Measurements from ENCODE around the gene NMB.

Gene NMB, protein sequence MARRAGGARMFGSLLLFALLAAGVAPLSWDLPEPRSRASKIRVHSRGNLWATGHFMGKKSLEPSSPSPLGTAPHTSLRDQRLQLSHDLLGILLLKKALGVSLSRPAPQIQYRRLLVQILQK

DNA sequence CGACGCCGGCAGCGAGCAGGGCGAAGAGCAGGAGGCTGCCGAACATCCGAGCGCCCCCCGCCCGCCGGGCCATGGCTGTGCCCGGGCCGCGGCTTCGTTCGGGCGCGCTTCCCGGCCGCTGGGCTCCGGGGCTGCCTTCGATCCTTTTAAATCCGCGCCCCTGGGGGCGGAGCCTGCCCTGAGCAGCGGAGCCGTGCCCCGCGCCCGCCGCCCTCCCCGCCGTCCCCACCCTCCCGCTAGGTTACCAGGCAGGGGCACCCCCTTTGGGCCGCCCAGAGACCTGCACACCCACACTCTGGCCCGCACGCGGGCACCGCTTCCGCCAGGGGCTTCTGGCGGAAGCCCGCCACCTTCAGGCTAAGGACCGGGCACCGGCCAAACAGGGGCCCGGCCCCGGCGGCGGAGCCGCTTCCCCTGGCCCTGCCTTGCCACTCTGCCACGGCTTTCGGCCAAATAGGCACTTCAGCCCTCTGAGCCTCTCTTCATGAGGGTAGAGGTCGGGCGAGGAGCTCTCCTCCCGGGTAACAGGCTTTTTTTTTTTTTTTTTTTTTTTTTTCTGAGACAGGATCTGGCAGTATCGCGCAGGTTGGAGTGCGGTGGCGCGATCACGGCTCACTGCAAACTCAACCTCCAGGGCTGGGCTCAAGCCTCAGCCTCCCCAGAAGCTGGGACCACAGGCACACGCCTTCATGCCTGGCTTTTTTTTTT is at the start of gene NMB:
TSS of gene NMB (minus strand) at position 120 of the 708 bp plus-strand sequence. CDS start at position 73, 47 bp downstream.
- ChIA-PET CTCF (interaction anchor here (0.5 to 0.9 kb wide), 4 partner anchors 9 to 1033 kb away, joined by 3 read pairs; no protein-coding TSS in a partner anchor), POLR2A (interaction anchor here (0.6 kb wide), 1 partner anchor 16 kb away, joined by 3 read pairs; no protein-coding TSS in a partner anchor)
- DNase-seq (ENCODE audit: extremely low spot score), result peak; percentile 83
- no peak for TF ChIP-seq CTBP1 (IDR thresholded peaks at IDR 0.05; ENCODE audit: borderline replicate concordance)
- TF ChIP-seq ZNF384 (IDR thresholded peaks at IDR 0.05), result peak; percentile 93
- no peak for TF ChIP-seq TARDBP (IDR thresholded peaks at IDR 0.05)
- no peak for TF ChIP-seq SP1 (IDR thresholded peaks at IDR 0.05)
- TF ChIP-seq FOXM1 (IDR thresholded peaks at IDR 0.05; ENCODE audit: borderline replicate concordance), result no peak
- no peak for TF ChIP-seq FOXK2 (IDR thresholded peaks at IDR 0.05)
- TF ChIP-seq L3MBTL2 (conservative IDR thresholded peaks at IDR 0.05), result peak; percentile 33; the same call in 1 of the 2 replicates
- TF ChIP-seq BHLHE40 (IDR thresholded peaks at IDR 0.05; ENCODE audit: borderline replicate concordance), result no peak
- TF ChIP-seq ARNT (IDR thresholded peaks at IDR 0.05), result no peak
- no peak for TF ChIP-seq LEF1 (IDR thresholded peaks at IDR 0.05; ENCODE audit: borderline replicate concordance)
- TF ChIP-seq FOXA1 (IDR thresholded peaks at IDR 0.05), result no peak
- no peak for TF ChIP-seq ELF4 (IDR thresholded peaks at IDR 0.05)
- TF ChIP-seq NFRKB (IDR thresholded peaks at IDR 0.05), result no peak
- TF ChIP-seq HDGF (IDR thresholded peaks at IDR 0.05; ENCODE audit: borderline replicate concordance), result no peak
- TF ChIP-seq, protein P1, sequence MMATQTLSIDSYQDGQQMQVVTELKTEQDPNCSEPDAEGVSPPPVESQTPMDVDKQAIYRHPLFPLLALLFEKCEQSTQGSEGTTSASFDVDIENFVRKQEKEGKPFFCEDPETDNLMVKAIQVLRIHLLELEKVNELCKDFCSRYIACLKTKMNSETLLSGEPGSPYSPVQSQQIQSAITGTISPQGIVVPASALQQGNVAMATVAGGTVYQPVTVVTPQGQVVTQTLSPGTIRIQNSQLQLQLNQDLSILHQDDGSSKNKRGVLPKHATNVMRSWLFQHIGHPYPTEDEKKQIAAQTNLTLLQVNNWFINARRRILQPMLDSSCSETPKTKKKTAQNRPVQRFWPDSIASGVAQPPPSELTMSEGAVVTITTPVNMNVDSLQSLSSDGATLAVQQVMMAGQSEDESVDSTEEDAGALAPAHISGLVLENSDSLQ (IDR thresholded peaks at IDR 0.05), result no peak
- TF ChIP-seq SUZ12 (IDR thresholded peaks at IDR 0.05), result no peak

DNA sequence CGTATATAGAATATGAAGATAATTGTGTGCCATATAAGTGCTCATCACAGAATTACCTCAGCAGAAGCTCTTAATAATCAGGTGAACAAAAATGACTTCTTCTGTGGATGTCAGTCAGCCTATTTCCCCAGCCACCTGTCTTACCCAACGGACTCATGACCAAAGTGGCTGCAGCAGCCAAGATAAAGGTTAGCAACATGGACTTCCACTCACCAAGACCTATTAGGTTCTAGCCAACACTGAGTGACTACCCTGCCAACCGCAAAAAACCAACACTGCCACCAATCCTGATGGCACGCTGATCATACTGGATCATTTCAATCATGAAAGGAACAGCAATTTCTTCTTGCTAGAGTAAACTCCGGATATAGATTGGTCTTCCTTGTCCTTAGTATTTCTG is 45.8 kb upstream of the NMB start:
- ChIA-PET POLR2A (interaction anchor here (2.2 kb wide), 1 partner anchor 12 kb away, joined by 13 read pairs; the partner anchor contains the start of gene SEC11A), CTCF (no interaction called here)
- no peak for TF ChIP-seq L3MBTL2 (conservative IDR thresholded peaks at IDR 0.05)
- TF ChIP-seq CTBP1 (IDR thresholded peaks at IDR 0.05; ENCODE audit: borderline replicate concordance), result no peak
- no peak for TF ChIP-seq BHLHE40 (IDR thresholded peaks at IDR 0.05; ENCODE audit: borderline replicate concordance)
- TF ChIP-seq SP1 (IDR thresholded peaks at IDR 0.05), result no peak
- no peak for TF ChIP-seq TARDBP (IDR thresholded peaks at IDR 0.05)
- no peak for TF ChIP-seq ARNT (IDR thresholded peaks at IDR 0.05)
- no peak for TF ChIP-seq ELF4 (IDR thresholded peaks at IDR 0.05)
- TF ChIP-seq ZNF384 (IDR thresholded peaks at IDR 0.05), result no peak
- TF ChIP-seq NFRKB (IDR thresholded peaks at IDR 0.05), result no peak
- TF ChIP-seq SUZ12 (IDR thresholded peaks at IDR 0.05), result no peak
- no peak for TF ChIP-seq HDGF (IDR thresholded peaks at IDR 0.05; ENCODE audit: borderline replicate concordance)
- no peak for TF ChIP-seq FOXA1 (IDR thresholded peaks at IDR 0.05)
- TF ChIP-seq FOXM1 (IDR thresholded peaks at IDR 0.05; ENCODE audit: borderline replicate concordance), result no peak
- TF ChIP-seq, protein P1 (IDR thresholded peaks at IDR 0.05), result no peak
- TF ChIP-seq LEF1 (IDR thresholded peaks at IDR 0.05; ENCODE audit: borderline replicate concordance), result no peak
- no peak for TF ChIP-seq FOXK2 (IDR thresholded peaks at IDR 0.05)
- DNase-seq (ENCODE audit: extremely low spot score), result no peak

DNA sequence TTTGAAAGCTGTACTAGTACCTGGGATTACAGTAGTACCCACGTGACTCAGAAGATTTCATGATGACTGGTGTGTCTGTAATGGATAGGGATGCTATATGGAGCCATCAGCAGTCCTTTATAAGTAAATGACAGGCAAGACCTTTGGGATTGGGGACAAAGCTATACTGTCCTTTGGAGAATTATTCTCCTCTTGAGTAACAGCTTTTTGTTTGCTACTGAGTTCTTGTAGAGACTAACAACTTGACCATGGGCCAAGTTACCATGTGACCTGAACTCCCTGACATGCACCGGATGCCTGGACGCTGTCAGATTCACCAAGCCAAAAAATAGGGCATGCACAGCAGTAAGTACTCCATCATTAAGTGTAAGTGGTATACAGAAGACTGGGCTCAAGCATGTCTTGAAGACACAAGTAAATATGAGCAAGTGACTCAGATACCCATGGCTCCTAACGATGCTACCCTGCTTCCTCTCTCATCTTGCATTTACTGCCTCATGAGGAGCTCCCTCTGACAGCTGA is 45.0 kb upstream of the NMB start:
- ChIA-PET POLR2A (interaction anchor here (0.8 to 1.3 kb wide), 2 partner anchors 11 to 13 kb away, joined by 3 to 7 read pairs; partner anchors contain the start of gene SEC11A), CTCF (interaction anchor here (0.6 kb wide), 2 partner anchors 17 to 22 kb away, joined by 4 to 5 read pairs; no protein-coding TSS in a partner anchor)
- no peak for DNase-seq (ENCODE audit: extremely low spot score)
- TF ChIP-seq BHLHE40 (IDR thresholded peaks at IDR 0.05; ENCODE audit: borderline replicate concordance) (no peak), HDGF (IDR thresholded peaks at IDR 0.05; ENCODE audit: borderline replicate concordance) (no peak), ELF4 (IDR thresholded peaks at IDR 0.05) (no peak), ARNT (IDR thresholded peaks at IDR 0.05) (no peak), L3MBTL2 (conservative IDR thresholded peaks at IDR 0.05) (no peak), FOXM1 (IDR thresholded peaks at IDR 0.05; ENCODE audit: borderline replicate concordance) (no peak)

DNA sequence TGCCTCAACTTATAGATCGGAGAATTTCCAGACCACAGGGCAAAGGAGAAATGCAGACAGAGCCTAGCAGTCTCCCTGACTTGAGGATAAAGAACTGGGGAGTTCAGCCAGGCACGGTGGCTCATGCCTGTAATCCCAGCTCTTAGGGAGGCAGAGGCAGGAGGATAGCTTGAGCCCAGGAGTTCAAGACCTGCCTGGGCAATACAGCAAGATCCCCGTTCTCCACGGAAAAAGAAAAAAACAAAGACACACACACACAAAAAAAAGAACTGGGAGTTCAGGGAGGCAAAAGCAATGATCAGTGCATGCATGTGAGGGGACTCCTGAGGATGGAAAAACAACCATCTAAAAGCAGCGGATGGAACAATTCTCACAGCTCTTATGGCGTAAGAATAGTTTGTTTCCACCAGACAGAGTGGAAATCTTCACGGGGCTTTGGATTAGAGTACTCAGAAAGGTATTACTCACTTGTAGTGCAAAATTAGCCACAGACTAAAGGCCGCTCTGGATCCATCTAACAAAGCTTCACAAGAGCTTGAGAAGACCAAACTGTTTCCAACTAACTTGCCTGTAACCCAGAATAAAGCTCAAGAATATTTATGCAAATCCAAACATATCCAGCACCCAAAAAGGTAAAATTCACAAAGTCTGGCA is 41.7 kb upstream of the NMB start:
- CTCF ChIA-PET, result no interaction called here
- TF ChIP-seq SP1 (IDR thresholded peaks at IDR 0.05), result no peak
- no peak for TF ChIP-seq ELF4 (IDR thresholded peaks at IDR 0.05)
- TF ChIP-seq NFRKB (IDR thresholded peaks at IDR 0.05), result no peak
- TF ChIP-seq LEF1 (IDR thresholded peaks at IDR 0.05; ENCODE audit: borderline replicate concordance), result no peak
- POLR2A ChIA-PET, result interaction anchor here (1.5 kb wide), 1 partner anchor 17 kb away, joined by 6 read pairs; the partner anchor contains the start of gene SEC11A
- DNase-seq (ENCODE audit: extremely low spot score), result no peak

DNA sequence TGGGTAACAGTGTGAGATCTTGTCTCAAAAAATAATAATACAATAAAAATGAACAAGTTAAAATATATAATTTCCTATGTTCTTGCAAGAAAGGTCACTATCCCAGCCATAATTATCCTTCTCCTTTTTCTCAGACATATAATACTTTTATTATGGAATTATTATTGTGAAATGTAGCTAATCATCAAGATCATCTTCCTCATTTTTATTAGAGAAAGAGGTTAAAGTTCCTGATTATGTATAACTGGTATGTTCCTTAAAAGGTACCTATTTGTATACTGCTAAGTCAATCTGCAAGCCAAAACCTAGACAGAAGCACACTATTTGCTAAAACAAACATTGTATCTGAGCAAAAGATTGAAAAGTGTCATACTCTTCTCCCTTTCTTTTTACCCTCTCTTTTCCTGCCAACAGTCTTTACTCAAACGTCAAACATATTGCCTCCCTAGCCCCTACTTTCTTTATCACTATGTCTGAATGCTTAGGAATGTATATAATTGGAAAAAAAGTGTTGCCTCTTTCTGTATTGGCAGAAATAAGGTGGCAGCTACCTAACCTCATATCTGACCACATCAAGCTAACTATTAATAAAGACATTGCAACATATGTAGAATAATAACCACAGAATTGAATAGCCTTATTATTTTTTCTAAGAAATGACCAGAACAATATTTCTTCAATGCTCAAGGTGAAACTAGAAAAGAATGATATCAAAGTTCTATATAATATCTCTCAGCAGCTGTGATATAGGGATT is 39.4 kb upstream of the NMB start:
- POLR2A ChIA-PET, result no interaction called here
- DNase-seq (ENCODE audit: extremely low spot score), result no peak
- TF ChIP-seq LEF1 (IDR thresholded peaks at IDR 0.05; ENCODE audit: borderline replicate concordance) (no peak), FOXM1 (IDR thresholded peaks at IDR 0.05; ENCODE audit: borderline replicate concordance) (no peak), ARNT (IDR thresholded peaks at IDR 0.05) (no peak), CTBP1 (IDR thresholded peaks at IDR 0.05; ENCODE audit: borderline replicate concordance) (no peak), BHLHE40 (IDR thresholded peaks at IDR 0.05; ENCODE audit: borderline replicate concordance) (no peak), TARDBP (IDR thresholded peaks at IDR 0.05) (no peak), NFRKB (IDR thresholded peaks at IDR 0.05) (no peak), FOXK2 (IDR thresholded peaks at IDR 0.05) (no peak), HDGF (IDR thresholded peaks at IDR 0.05; ENCODE audit: borderline replicate concordance) (no peak), SP1 (IDR thresholded peaks at IDR 0.05) (no peak), L3MBTL2 (conservative IDR thresholded peaks at IDR 0.05) (no peak), ELF4 (IDR thresholded peaks at IDR 0.05) (no peak), ZNF384 (IDR thresholded peaks at IDR 0.05) (no peak), SUZ12 (IDR thresholded peaks at IDR 0.05) (no peak), FOXA1 (IDR thresholded peaks at IDR 0.05) (no peak)
- TF ChIP-seq, protein P1 (IDR thresholded peaks at IDR 0.05), result no peak
- CTCF ChIA-PET, result interaction anchor here (0.6 kb wide), 2 partner anchors 28 to 183 kb away, joined by 3 read pairs; no protein-coding TSS in a partner anchor

All from HEK293T (cell line).